ENCODE measurements around the gene FAM3A. TPM values are rescaled to one million over a fixed set of nuclear protein-coding genes. Genes with fewer than 3 reads are reported as not detected.

Gene FAM3A
- total RNA-seq, 1 experiment from 2014 or later, result 15.6 TPM

GRCh38 chrX:154483325-154483724 is 32.7 kb downstream of the FAM3A start:
- Histone ChIP-seq H4K20me1 (ENCODE audit: insufficient read depth) (no peaks in the 10 kb centered on the region), H3K9me2 (ENCODE audit: insufficient read depth) (no peaks in the 10 kb centered on the region), H3K9ac (ENCODE audit: low read length) (no peak overlapping the region), H3K79me2 (ENCODE audit: insufficient read depth, low read length) (peaks cover 15% of the 10 kb centered on the region), H3K36me3 (ENCODE audit: control insufficient read depth in 1 of 2, insufficient read depth in 2 of 2, low read length in 2 of 2) (peaks cover 0 to 10% of the 10 kb centered on the region in 2 experiments; a peak in 1 of 4 replicates), H2AFZ (ENCODE audit: low read depth, low read length, poor library complexity, severe bottlenecking) (no peak overlapping the region), H3K27me3 (ENCODE audit: insufficient read depth, low read length) (no peaks in the 10 kb centered on the region), H3K27ac (ENCODE audit: low read depth, low read length) (no peak overlapping the region), H3K4me3 (replicated peaks in 1 of 2; ENCODE audit: low read depth in 1 of 2, low read length in 2 of 2) (no peak overlapping the region), H3K9me3 (ENCODE audit: control insufficient read depth in 1 of 2, insufficient read depth in 1 of 2, low read depth in 1 of 2, low read length in 2 of 2) (no peaks in the 10 kb centered on the region), H3K4me1 (ENCODE audit: control insufficient read depth in 1 of 2, insufficient read depth in 2 of 2, low read length in 2 of 2) (peaks cover 10 to 32% of the 10 kb centered on the region in 2 experiments), H3K4me2 (ENCODE audit: low read length) (no peak overlapping the region)
- ChIA-PET POLR2A (no interaction called here), CTCF (no interaction called here), RAD21 (ENCODE audit: low non-redundant PET in 1 of 2, low total read pairs in 2 of 2, uncharacterized antibody in 2 of 2, unreplicated experiment in 2 of 2) (no interaction called here)
- DNase-seq (ENCODE audit: low read depth, low spot score) (no peak), ATAC-seq (no peak)
- TF ChIP-seq POLR2A (IDR thresholded peaks at IDR 0.05; ENCODE audit: borderline replicate concordance, extremely low read depth, insufficient read depth, insufficient read length), result no peak
- no peak for TF ChIP-seq TCF7L2 (IDR thresholded peaks at IDR 0.05; ENCODE audit: borderline replicate concordance, extremely low read depth, insufficient read depth, insufficient read length)
- no peak for TF ChIP-seq CTCF (IDR thresholded peaks at IDR 0.05 in 2 of 3, conservative IDR thresholded peaks at IDR 0.05 in 1 of 3; ENCODE audit: borderline replicate concordance in 1 of 3, insufficient read depth in 1 of 3, low read depth in 2 of 3, low read length in 2 of 3)
- TF ChIP-seq YY1 (IDR thresholded peaks at IDR 0.05; ENCODE audit: extremely low read depth, insufficient replicate concordance, low read depth, low read length), result no peak
- no peak for TF ChIP-seq EZH2 (IDR thresholded peaks at IDR 0.05)
- TF ChIP-seq ELF1 (IDR thresholded peaks at IDR 0.05; ENCODE audit: borderline replicate concordance, low read depth), result no peak
- no TSS peak for BruUV-seq (replicated peaks)
- intact Hi-C loops (cut with micrococcal nuclease), result no loop called here

- no peak for TF ChIP-seq POLR2A (IDR thresholded peaks at IDR 0.05; ENCODE audit: borderline replicate concordance, extremely low read depth, insufficient read depth, insufficient read length)
- ATAC-seq (no peak), DNase-seq (ENCODE audit: low read depth, low spot score) (no peak)
- ChIA-PET RAD21 (ENCODE audit: low non-redundant PET in 1 of 2, low total read pairs in 2 of 2, uncharacterized antibody in 2 of 2, unreplicated experiment in 2 of 2) (no interaction called here), POLR2A (interaction anchor here (0.9 kb wide), 1 partner anchor 10 kb away, joined by 3 read pairs; no protein-coding TSS in a partner anchor), CTCF (no interaction called here)
- Histone ChIP-seq H3K4me3 (replicated peaks in 1 of 2; ENCODE audit: low read depth in 1 of 2, low read length in 2 of 2) (no peak overlapping the region), H4K20me1 (ENCODE audit: insufficient read depth) (no peaks in the 10 kb centered on the region), H3K9ac (ENCODE audit: low read length) (no peak overlapping the region), H3K79me2 (ENCODE audit: insufficient read depth, low read length) (peaks cover 15% of the 10 kb centered on the region), H3K27ac (ENCODE audit: low read depth, low read length) (no peak overlapping the region), H3K36me3 (ENCODE audit: control insufficient read depth in 1 of 2, insufficient read depth in 2 of 2, low read length in 2 of 2) (peaks cover 0 to 10% of the 10 kb centered on the region in 2 experiments; a peak in 1 of 4 replicates), H3K4me2 (ENCODE audit: low read length) (no peak overlapping the region), H3K9me3 (ENCODE audit: control insufficient read depth in 1 of 2, insufficient read depth in 1 of 2, low read depth in 1 of 2, low read length in 2 of 2) (no peaks in the 10 kb centered on the region), H3K27me3 (ENCODE audit: insufficient read depth, low read length) (no peaks in the 10 kb centered on the region), H3K9me2 (ENCODE audit: insufficient read depth) (no peaks in the 10 kb centered on the region), H3K4me1 (ENCODE audit: control insufficient read depth in 1 of 2, insufficient read depth in 2 of 2, low read length in 2 of 2) (peaks cover 10 to 32% of the 10 kb centered on the region in 2 experiments), H2AFZ (ENCODE audit: low read depth, low read length, poor library complexity, severe bottlenecking) (no peak overlapping the region)
- no TSS peak for BruUV-seq (replicated peaks)
- intact Hi-C loops (cut with micrococcal nuclease), result no loop called here
Observed at GRCh38 chrX:154482786-154483185, 33.2 kb downstream of the FAM3A start.
